Transverse colon (tissue), 4 donors: Measurements from ENCODE around the gene PAPPA. TPM values are rescaled to one million over a fixed set of nuclear protein-coding genes. Genes with fewer than 3 reads are reported as not detected.

Source experiments
- DNase-seq: peaks from one replicate; pipeline ENCODE4 v3.0.0-alpha.2; 2019
- H3K27ac ChIP-seq, 4 donors: fragments of 200-600 bp; sonication (generic); 2 replicates each; pipeline ENCODE4 v1.5.1; 2016 to 2018; ENCODE audit warnings: inconsistent platforms in 4 of 4
- H3K27me3 ChIP-seq: fragments of 200-600 bp; sonication (generic); 2 replicates; pipeline ENCODE4 v1.5.1; 2017; ENCODE audit warnings: inconsistent platforms
- H3K36me3 ChIP-seq, 4 donors: fragments of 200-600 bp; sonication (generic); 2 replicates each; pipeline ENCODE4 v1.5.1; 2017 to 2019; ENCODE audit warnings: inconsistent platforms in 4 of 4
- H3K4me1 ChIP-seq, 4 donors: fragments of 200-600 bp; sonication (generic); 2 replicates each; pipeline ENCODE4 v1.5.1; 2017 to 2020; ENCODE audit warnings: inconsistent platforms in 4 of 4
- H3K4me3 ChIP-seq, 4 donors: fragments of 200-600 bp; sonication (generic); 1 replicate in 1 of 4; 2 replicates in 3 of 4; pipeline versions ENCODE4 v1.5.1 to v1.6.1; 2017 to 2019; ENCODE audit warnings: inconsistent platforms in 4 of 4
- H3K9me3 ChIP-seq, 2 donors: fragments of 200-600 bp; sonication (generic); 2 replicates each; pipeline ENCODE4 v1.5.1; 2017 to 2019; ENCODE audit warnings: inconsistent platforms in 2 of 2
- EP300 ChIP-seq: sonication (generic); formaldehyde crosslinking; IDR thresholded peaks from one replicate; pipeline ENCODE4 v1.6.1; 2017; ENCODE audit warnings: antibody characterized with exemption, low read depth
- POLR2A ChIP-seq: fragments of 450-650 bp; IDR thresholded peaks from one replicate; pipeline ENCODE4 v1.6.1; 2016; ENCODE audit warnings: antibody characterized with exemption, mild to moderate bottlenecking, moderate library complexity
- POLR2AphosphoS5 ChIP-seq, 3 donors: sonication (generic); formaldehyde crosslinking; IDR thresholded peaks; one replicate each; pipeline ENCODE4 v1.6.1; 2016; ENCODE audit warnings: antibody characterized with exemption in 3 of 3
- WGBS, 2 donors: methylation state at CpG; one replicate each; pipeline ENCODE4 v1.1.5; 2018; ENCODE audit warnings: low coverage in 1 of 2; 5-methylcytosine and 5-hydroxymethylcytosine counted together
- in situ Hi-C, 4 donors: fragments of 200-750 bp; cut with MboI; loops; one replicate each; pipeline versions ENCODE4 v1.15.0 to v1.15.1; 2017; ENCODE audit warnings: low sequenced_read_pairs in 3 of 4, low pct_ligation_motif_present in 1 of 4, low pct_unique_long_range_greater_than_20kb in 1 of 4
- intact Hi-C: fragments of 100-400 bp; cut with DNase I; formaldehyde crosslinking; loops from one replicate; pipeline ENCODE4 v1.15.1; 2023; ENCODE audit warnings: low total_unique reads
- total RNA-seq, 4 donors: library from RNA; depleted of rRNA; stranded (reverse); fragments of >200 nt; gene quantifications; one replicate each; pipeline ENCODE4 v1.1.0, GENCODE V29; 2016
- TF ChIP-seq, protein P1 (sequence below), 5 experiments: fragments of 200-600 bp in 3 of 5; fragments of 450-650 bp in 2 of 5; sonication (generic) in 3 of 5; IDR thresholded peaks; 1 replicate in 2 of 5; 2 replicates in 3 of 5; pipeline ENCODE4 v1.5.1; 2016 to 2017; ENCODE audit warnings: antibody characterized with exemption in 5 of 5, inconsistent platforms in 3 of 5, mild to moderate bottlenecking in 2 of 5, moderate library complexity in 1 of 5

Gene PAPPA
- total RNA-seq, 4 donors from 2014 or later = 0.37 to 4.4 (median 1.4) TPM

- intact Hi-C loops (no loop called here), in situ Hi-C loops (loop anchor here in 1 of 4 donors (25.0 kb wide), 1 partner anchor 93 kb away; no protein-coding TSS in a partner anchor)
- TF ChIP-seq, protein P1, sequence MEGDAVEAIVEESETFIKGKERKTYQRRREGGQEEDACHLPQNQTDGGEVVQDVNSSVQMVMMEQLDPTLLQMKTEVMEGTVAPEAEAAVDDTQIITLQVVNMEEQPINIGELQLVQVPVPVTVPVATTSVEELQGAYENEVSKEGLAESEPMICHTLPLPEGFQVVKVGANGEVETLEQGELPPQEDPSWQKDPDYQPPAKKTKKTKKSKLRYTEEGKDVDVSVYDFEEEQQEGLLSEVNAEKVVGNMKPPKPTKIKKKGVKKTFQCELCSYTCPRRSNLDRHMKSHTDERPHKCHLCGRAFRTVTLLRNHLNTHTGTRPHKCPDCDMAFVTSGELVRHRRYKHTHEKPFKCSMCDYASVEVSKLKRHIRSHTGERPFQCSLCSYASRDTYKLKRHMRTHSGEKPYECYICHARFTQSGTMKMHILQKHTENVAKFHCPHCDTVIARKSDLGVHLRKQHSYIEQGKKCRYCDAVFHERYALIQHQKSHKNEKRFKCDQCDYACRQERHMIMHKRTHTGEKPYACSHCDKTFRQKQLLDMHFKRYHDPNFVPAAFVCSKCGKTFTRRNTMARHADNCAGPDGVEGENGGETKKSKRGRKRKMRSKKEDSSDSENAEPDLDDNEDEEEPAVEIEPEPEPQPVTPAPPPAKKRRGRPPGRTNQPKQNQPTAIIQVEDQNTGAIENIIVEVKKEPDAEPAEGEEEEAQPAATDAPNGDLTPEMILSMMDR (IDR thresholded peaks at IDR 0.05) = no peak
- no peak for TF ChIP-seq POLR2A
- no peaks in the 10 kb centered on the region for H3K9me3 ChIP-seq
- H3K27ac ChIP-seq = no peak overlapping the region
- 61 to 77% methylated on average over 3 of the region's 3 CpGs for WGBS, 2 donors
- no peaks in the 10 kb centered on the region for H3K4me1 ChIP-seq
- no peak for DNase-seq
- no peaks in the 10 kb centered on the region for H3K36me3 ChIP-seq
- no peaks in the 10 kb centered on the region for H3K27me3 ChIP-seq
- H3K4me3 ChIP-seq = no peak overlapping the region
These were observed 165.9 kb downstream of the PAPPA start for GRCh38 chr9:116319480-116319879.

- Histone ChIP-seq H3K36me3 (no peaks in the 10 kb centered on the region), H3K4me3 (no peak overlapping the region), H3K9me3 (no peaks in the 10 kb centered on the region), H3K27me3 (no peaks in the 10 kb centered on the region), H3K4me1 (no peaks in the 10 kb centered on the region), H3K27ac (no peak overlapping the region)
- DNase-seq = no peak
- TF ChIP-seq POLR2A (no peak), POLR2AphosphoS5 (IDR thresholded peaks at IDR 0.05) (no peak), EP300 (no peak)
- WGBS, 2 donors = 20 to 49% methylated on average over 1 to 3 of the region's 3 CpGs
- intact Hi-C loops = no loop called here
- in situ Hi-C loops = loop anchor here in 1 of 4 donors (25.0 kb wide), 1 partner anchor 92 kb away; no protein-coding TSS in a partner anchor
These were observed 166.7 kb downstream of the PAPPA start for GRCh38 chr9:116320290-116320689.

- Histone ChIP-seq H3K4me1 (peaks cover 0 to 2% (median 0%) of the 10 kb centered on the region in 4 donors), H3K27ac (no peak overlapping the region), H3K4me3 (no peak overlapping the region), H3K27me3 (no peaks in the 10 kb centered on the region), H3K9me3 (no peaks in the 10 kb centered on the region), H3K36me3 (no peaks in the 10 kb centered on the region)
- in situ Hi-C loops = loop anchor here in 1 of 4 donors (25.0 kb wide), 1 partner anchor 90 kb away; no protein-coding TSS in a partner anchor
- DNase-seq = no peak
- WGBS, 2 donors = 64 to 71% methylated on average over 2 of the region's 2 CpGs
- intact Hi-C loops = no loop called here
- no peak for TF ChIP-seq POLR2AphosphoS5 (IDR thresholded peaks at IDR 0.05)
- TF ChIP-seq, protein P1 (IDR thresholded peaks at IDR 0.05) = no peak
- no peak for TF ChIP-seq POLR2A
- TF ChIP-seq EP300 = no peak
These were observed 168.9 kb downstream of the PAPPA start for GRCh38 chr9:116322521-116322920.

- no peak overlapping the region for H3K4me3 ChIP-seq
- no peaks in the 10 kb centered on the region for H3K9me3 ChIP-seq
- in situ Hi-C loops = loop anchor here in 1 of 4 donors (25.0 kb wide), 1 partner anchor 89 kb away; no protein-coding TSS in a partner anchor
- DNase-seq = no peak
- no peak overlapping the region for H3K27ac ChIP-seq
- H3K4me1 ChIP-seq = peaks cover 0 to 3% (median 0%) of the 10 kb centered on the region in 4 donors
- intact Hi-C loops = no loop called here
- no peaks in the 10 kb centered on the region for H3K36me3 ChIP-seq
- TF ChIP-seq POLR2AphosphoS5 (IDR thresholded peaks at IDR 0.05) (no peak), POLR2A (no peak), EP300 (no peak)
- TF ChIP-seq, protein P1 (IDR thresholded peaks at IDR 0.05) = no peak
- no peaks in the 10 kb centered on the region for H3K27me3 ChIP-seq
- 27 to 61% methylated on average over 5 to 11 of the region's 11 CpGs for WGBS, 2 donors
These were observed 169.4 kb downstream of the PAPPA start for GRCh38 chr9:116323012-116323411.

- Histone ChIP-seq H3K4me3 (no peak overlapping the region), H3K27ac (no peak overlapping the region), H3K4me1 (peaks cover 0 to 3% (median 0%) of the 10 kb centered on the region in 4 donors), H3K9me3 (no peaks in the 10 kb centered on the region), H3K27me3 (no peaks in the 10 kb centered on the region), H3K36me3 (no peaks in the 10 kb centered on the region)
- DNase-seq = no peak
- intact Hi-C loops = no loop called here
- in situ Hi-C loops = loop anchor here in 1 of 4 donors (25.0 kb wide), 1 partner anchor 89 kb away; no protein-coding TSS in a partner anchor
- TF ChIP-seq, protein P1 (IDR thresholded peaks at IDR 0.05) = no peak
- no peak for TF ChIP-seq POLR2A
- no peak for TF ChIP-seq EP300
- TF ChIP-seq POLR2AphosphoS5 (IDR thresholded peaks at IDR 0.05) = no peak
These were observed 170.0 kb downstream of the PAPPA start for GRCh38 chr9:116323571-116323970.
